GM12878 (cell line): ENCODE data around the gene SEPTIN1. TPM values are rescaled to one million over a fixed set of nuclear protein-coding genes. Genes with fewer than 3 reads are reported as not detected.
A peak's percentile ranks its signal among the peaks of the same experiment; 100 is the strongest.

Source experiments
- BACH1 ChIP-seq: fragments of 450-650 bp; IDR thresholded peaks from 2 replicates; pipeline ENCODE4 v1.6.1; 2017; ENCODE audit warnings: mild to moderate bottlenecking, borderline replicate concordance
- BRCA1 ChIP-seq: IDR thresholded peaks from 2 replicates; pipeline ENCODE4 v1.6.1; 2011; ENCODE audit warnings: low read depth, low read length, improper control_type of control experiment
- CEBPZ ChIP-seq: fragments of 150-350 bp; IDR thresholded peaks from 2 replicates; pipeline ENCODE4 v1.6.1; 2016; ENCODE audit warnings: low read depth, low read length
- EZH2 ChIP-seq: IDR thresholded peaks from 2 replicates; pipeline ENCODE4 v1.6.1; 2012; ENCODE audit warnings: low read depth, mild to moderate bottlenecking, control low read depth, inconsistent platforms, low read length, borderline replicate concordance; ENCODE audit not compliant: control insufficient read depth
- FOS ChIP-seq: IDR thresholded peaks from 3 replicates; pipeline ENCODE4 v1.6.1; 2011; ENCODE audit warnings: borderline replicate concordance; ENCODE audit not compliant: insufficient read length; ENCODE audit errors: extremely low read depth
- HCFC1 ChIP-seq: fragments of 150-350 bp; IDR thresholded peaks from 2 replicates; pipeline ENCODE4 v1.6.1; 2014; ENCODE audit warnings: low read length
- HDAC2 ChIP-seq: fragments of 200-600 bp; sonication (generic); IDR thresholded peaks from 2 replicates; pipeline ENCODE4 v1.6.1; 2017
- HDGF ChIP-seq: fragments of 450-650 bp; IDR thresholded peaks from 2 replicates; pipeline ENCODE4 v1.6.1; 2016; ENCODE audit warnings: antibody characterized with exemption
- KDM1A ChIP-seq: fragments of 200-600 bp; sonication (generic); IDR thresholded peaks from 2 replicates; pipeline ENCODE4 v1.6.1; 2016; ENCODE audit warnings: borderline replicate concordance
- MEF2B ChIP-seq: fragments of 450-650 bp; IDR thresholded peaks from 2 replicates; pipeline ENCODE4 v1.6.1; 2018; ENCODE audit warnings: mild to moderate bottlenecking, moderate library complexity; ENCODE audit not compliant: partially characterized antibody, poor library complexity, severe bottlenecking
- MTA3 ChIP-seq: IDR thresholded peaks from 2 replicates; pipeline ENCODE4 v1.6.1; 2012; ENCODE audit warnings: low read length, inconsistent platforms, borderline replicate concordance
- MYB ChIP-seq: fragments of 150-350 bp; IDR thresholded peaks from 2 replicates; pipeline ENCODE4 v1.6.1; 2014; ENCODE audit warnings: mild to moderate bottlenecking, low read depth, low read length, borderline replicate concordance
- NKRF ChIP-seq: fragments of 450-650 bp; conservative IDR thresholded peaks from 2 replicates; pipeline ENCODE4 v1.6.1; 2017; ENCODE audit warnings: mild to moderate bottlenecking, moderate library complexity
- PKNOX1 ChIP-seq: fragments of 450-650 bp; IDR thresholded peaks from 2 replicates; pipeline ENCODE4 v1.6.1; 2016; ENCODE audit warnings: mild to moderate bottlenecking
- RELB ChIP-seq: fragments of 450-650 bp; IDR thresholded peaks from 2 replicates; pipeline ENCODE4 v1.6.1; 2017; ENCODE audit warnings: low read depth, mild to moderate bottlenecking, moderate library complexity
- SIX5 ChIP-seq: IDR thresholded peaks from 2 replicates; pipeline ENCODE4 v1.6.1; 2011; ENCODE audit warnings: mild to moderate bottlenecking, low read depth, low read length, moderate library complexity; ENCODE audit not compliant: severe bottlenecking
- SP1 ChIP-seq: IDR thresholded peaks from one replicate; pipeline ENCODE4 v1.6.1; 2011; ENCODE audit warnings: low read depth, low read length
- SREBF1 ChIP-seq: IDR thresholded peaks from 2 replicates; pipeline ENCODE4 v1.6.1; 2012; ENCODE audit warnings: mild to moderate bottlenecking, low read length
- STAT1 ChIP-seq: fragments of 450-650 bp; conservative IDR thresholded peaks from 2 replicates; pipeline ENCODE4 v1.6.1; 2014; ENCODE audit warnings: antibody characterized with exemption, mild to moderate bottlenecking
- SUPT20H ChIP-seq: IDR thresholded peaks from 2 replicates; pipeline ENCODE4 v1.6.1; 2011; ENCODE audit warnings: low read depth, mild to moderate bottlenecking, low read length, moderate library complexity, borderline replicate concordance; ENCODE audit not compliant: control insufficient read depth
- TCF12 ChIP-seq: IDR thresholded peaks from 2 replicates; pipeline ENCODE4 v1.6.1; 2011; ENCODE audit warnings: low read depth, mild to moderate bottlenecking, low read length
- TCF7 ChIP-seq: IDR thresholded peaks from 2 replicates; pipeline ENCODE4 v1.6.1; 2014; ENCODE audit warnings: antibody characterized with exemption, borderline replicate concordance
- ZNF24 ChIP-seq: fragments of 450-650 bp; IDR thresholded peaks from 2 replicates; pipeline ENCODE4 v1.6.1; 2017; ENCODE audit warnings: antibody characterized with exemption, mild to moderate bottlenecking
- ZZZ3 ChIP-seq: IDR thresholded peaks from 2 replicates; pipeline ENCODE4 v1.6.1; 2011; ENCODE audit warnings: low read depth; ENCODE audit not compliant: control insufficient read depth, insufficient read length
- polyA plus RNA-seq, 11 experiments: library from polyadenylated mRNA; depleted of rRNA in 4 of 11; unstranded in 6 of 11; stranded (reverse) in 5 of 11; fragments of >200 nt; fragmentation: Nextera tagmentation in 4 of 11; fragmentation: Illumina TruSeq in 1 of 11; extraction: Ambion mirVana in 4 of 11; extraction: Trizol in 1 of 11; gene quantifications; 1 replicate in 1 of 11; 2 replicates in 10 of 11; pipeline versions ENCODE4 v1.2.1 to v1.2.3, GENCODE V29; 2011 to 2016; ENCODE audit warnings: inconsistent platforms in 2 of 11, missing spikeins in 2 of 11, low read depth in 1 of 11
- total RNA-seq, 4 experiments: library from RNA; depleted of rRNA in 3 of 4; stranded (reverse); fragments of >200 nt in 3 of 4; fragmentation: Illumina TruSeq in 1 of 4; extraction: Trizol in 1 of 4; gene quantifications; 2 replicates each; pipeline versions ENCODE4 v1.2.1 to v1.2.3, GENCODE V29; 2013 to 2021

The SEPTIN1 gene
- total and polyA plus RNA-seq, 10 of the 15 experiments (the other 5 are each of a cell fraction or from before 2014, with no cell fraction given): 2.8 to 153 (median 94.1) TPM

- 0 out of 2 replicates have a peak, but pooled peaks have one; percentile 23 for TF ChIP-seq HDGF
- TF ChIP-seq HDAC2: no peak
- TF ChIP-seq RELB: peak; percentile 43; the same call in 1 of the 2 replicates
- no peak for TF ChIP-seq SREBF1
- no peak for TF ChIP-seq TCF7
- TF ChIP-seq MYB: no peak
- peak; percentile 22; the same call in 1 of the 2 replicates for TF ChIP-seq HCFC1
- no peak for TF ChIP-seq CEBPZ
- TF ChIP-seq SP1: peak; percentile 91
- no peak for TF ChIP-seq STAT1
- no peak for TF ChIP-seq MEF2B
- no peak for TF ChIP-seq PKNOX1
- TF ChIP-seq SIX5: no peak
- peak; percentile 94 for TF ChIP-seq NKRF
- TF ChIP-seq KDM1A: no peak
- TF ChIP-seq ZNF24: no peak
- no peak for TF ChIP-seq BRCA1
- TF ChIP-seq MTA3: no peak
- TF ChIP-seq BACH1: peak; percentile 94
- peak; percentile 34 for TF ChIP-seq FOS
- 0 out of 2 replicates have a peak, but pooled peaks have one; percentile 13 for TF ChIP-seq TCF12
- TF ChIP-seq EZH2: no peak
- no peak for TF ChIP-seq ZZZ3
- no peak for TF ChIP-seq SUPT20H
Observed at GRCh38 chr16:30429678-30430427, 47.5 kb upstream of the SEPTIN1 start, which contains the start of gene DCTPP1 (continued).
